Measurements from ENCODE around the gene ACO2. TPM values are rescaled to one million over a fixed set of nuclear protein-coding genes. Genes with fewer than 3 reads are reported as not detected.

Gene ACO2
- polyA plus RNA-seq (2012; ENCODE audit: insufficient read length, low read depth), result 143 TPM

GRCh38 chr22:41468381-41469217, at the start of gene ACO2, which contains the start of gene PHF5A:
ACO2 (plus strand) TSS chr22:41469117; CDS start chr22:41469147, 30 bp downstream.
PHF5A (minus strand) TSS chr22:41468692; CDS start chr22:41468653, 39 bp downstream.
- TF ChIP-seq REST (IDR thresholded peaks at IDR 0.05; ENCODE audit: insufficient read depth in 1 of 2, low read depth in 2 of 2, low read length in 2 of 2) (no peak; a peak in 2 of 4 replicates), TAF1 (IDR thresholded peaks at IDR 0.05; ENCODE audit: borderline replicate concordance, insufficient read depth, low read length) (peak; percentile 74), SIN3A (IDR thresholded peaks at IDR 0.05; ENCODE audit: borderline replicate concordance, insufficient read depth, low read length) (peak; percentile 78; the same call in 1 of the 2 replicates), POLR2AphosphoS5 (IDR thresholded peaks at IDR 0.05; ENCODE audit: low read depth, low read length) (peak; percentile 54; the same call in 1 of the 2 replicates), FOXP2 (optimal IDR thresholded peaks at IDR 0.05; ENCODE audit: borderline replicate concordance, extremely low read depth, extremely low read length, insufficient read depth) (peak; percentile 84)

- no peak for TF ChIP-seq TAF1 (IDR thresholded peaks at IDR 0.05; ENCODE audit: borderline replicate concordance, insufficient read depth, low read length)
- TF ChIP-seq FOXP2 (optimal IDR thresholded peaks at IDR 0.05; ENCODE audit: borderline replicate concordance, extremely low read depth, extremely low read length, insufficient read depth), result no peak
- TF ChIP-seq REST (IDR thresholded peaks at IDR 0.05; ENCODE audit: insufficient read depth in 1 of 2, low read depth in 2 of 2, low read length in 2 of 2), result no peak
These were observed 43.1 kb upstream of the ACO2 start for GRCh38 chr22:41425660-41426365.

GRCh38 chr22:41429232-41429950, 39.5 kb upstream of the ACO2 start:
- TF ChIP-seq FOXP2 (optimal IDR thresholded peaks at IDR 0.05; ENCODE audit: borderline replicate concordance, extremely low read depth, extremely low read length, insufficient read depth), result no peak
- TF ChIP-seq POLR2AphosphoS5 (IDR thresholded peaks at IDR 0.05; ENCODE audit: low read depth, low read length), result no peak
- no peak for TF ChIP-seq SIN3A (IDR thresholded peaks at IDR 0.05; ENCODE audit: borderline replicate concordance, insufficient read depth, low read length)
- TF ChIP-seq TAF1 (IDR thresholded peaks at IDR 0.05; ENCODE audit: borderline replicate concordance, insufficient read depth, low read length), result no peak
- TF ChIP-seq REST (IDR thresholded peaks at IDR 0.05; ENCODE audit: insufficient read depth in 1 of 2, low read depth in 2 of 2, low read length in 2 of 2), result no peak

GRCh38 chr22:41429951-41430332, 39.0 kb upstream of the ACO2 start:
- TF ChIP-seq SIN3A (IDR thresholded peaks at IDR 0.05; ENCODE audit: borderline replicate concordance, insufficient read depth, low read length) (no peak), TAF1 (IDR thresholded peaks at IDR 0.05; ENCODE audit: borderline replicate concordance, insufficient read depth, low read length) (no peak), REST (IDR thresholded peaks at IDR 0.05; ENCODE audit: insufficient read depth in 1 of 2, low read depth in 2 of 2, low read length in 2 of 2) (no peak), POLR2AphosphoS5 (IDR thresholded peaks at IDR 0.05; ENCODE audit: low read depth, low read length) (no peak), FOXP2 (optimal IDR thresholded peaks at IDR 0.05; ENCODE audit: borderline replicate concordance, extremely low read depth, extremely low read length, insufficient read depth) (no peak)
